ENCODE results near the gene USP47.

- TF ChIP-seq CTCF (IDR thresholded peaks at IDR 0.05) (no peak), ZFX (IDR thresholded peaks at IDR 0.05; ENCODE audit: borderline replicate concordance) (no peak)
These were observed 148.3 kb downstream of the USP47 start for GRCh38 chr11:11989774-11990744.

Measured in 22Rv1 (cell line).